ENCODE data around the gene TSPAN3. TPM values are rescaled to one million over a fixed set of nuclear protein-coding genes. Genes with fewer than 3 reads are reported as not detected.

The TSPAN3 gene
- total RNA-seq, 4 donors from 2014 or later: 82.7 to 92.6 (median 88.2) TPM

DNA sequence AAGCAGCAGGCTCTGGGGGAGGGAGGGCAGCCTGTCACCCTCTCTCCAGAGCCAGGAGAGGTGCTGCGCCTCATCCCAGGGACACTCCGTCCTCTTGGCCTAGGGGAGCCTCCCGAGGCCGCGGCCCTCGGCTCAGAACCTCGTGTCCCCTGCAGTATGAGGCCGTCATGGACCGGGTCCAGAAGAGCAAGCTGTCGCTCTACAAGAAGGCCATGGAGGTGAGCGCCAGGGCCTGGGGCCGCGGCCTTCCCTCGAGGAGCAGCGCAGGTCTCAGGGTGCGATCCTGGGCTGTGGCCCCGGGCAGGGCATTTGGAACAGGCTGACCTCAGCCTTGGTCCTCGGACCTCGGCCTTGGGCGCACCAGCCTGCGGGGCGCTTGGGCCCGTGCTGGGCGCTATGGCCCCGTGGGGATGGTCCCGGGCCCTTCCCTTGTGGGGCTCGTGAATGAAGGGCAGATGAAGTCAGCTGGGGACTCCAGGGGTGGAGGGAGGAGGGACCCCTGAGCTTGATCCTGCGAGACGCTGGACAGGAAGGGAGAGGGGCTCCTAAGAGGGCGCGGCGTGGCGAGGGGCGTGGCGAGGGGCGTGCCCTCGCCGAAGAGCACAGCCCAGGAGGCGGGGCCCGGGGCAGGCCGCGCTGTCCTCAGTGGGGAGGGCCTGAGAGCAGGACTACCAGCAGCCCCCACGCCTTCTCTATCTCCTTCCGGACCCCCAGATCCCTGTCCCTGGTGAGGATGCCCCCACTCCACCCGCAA, 43.0 kb downstream of the TSPAN3 start:
- intact Hi-C loops (cut with DNase I; ENCODE audit: low total_unique reads): no loop called here
- no peak for TF ChIP-seq POLR2A (IDR thresholded peaks at IDR 0.05)
- TF ChIP-seq, protein P1, sequence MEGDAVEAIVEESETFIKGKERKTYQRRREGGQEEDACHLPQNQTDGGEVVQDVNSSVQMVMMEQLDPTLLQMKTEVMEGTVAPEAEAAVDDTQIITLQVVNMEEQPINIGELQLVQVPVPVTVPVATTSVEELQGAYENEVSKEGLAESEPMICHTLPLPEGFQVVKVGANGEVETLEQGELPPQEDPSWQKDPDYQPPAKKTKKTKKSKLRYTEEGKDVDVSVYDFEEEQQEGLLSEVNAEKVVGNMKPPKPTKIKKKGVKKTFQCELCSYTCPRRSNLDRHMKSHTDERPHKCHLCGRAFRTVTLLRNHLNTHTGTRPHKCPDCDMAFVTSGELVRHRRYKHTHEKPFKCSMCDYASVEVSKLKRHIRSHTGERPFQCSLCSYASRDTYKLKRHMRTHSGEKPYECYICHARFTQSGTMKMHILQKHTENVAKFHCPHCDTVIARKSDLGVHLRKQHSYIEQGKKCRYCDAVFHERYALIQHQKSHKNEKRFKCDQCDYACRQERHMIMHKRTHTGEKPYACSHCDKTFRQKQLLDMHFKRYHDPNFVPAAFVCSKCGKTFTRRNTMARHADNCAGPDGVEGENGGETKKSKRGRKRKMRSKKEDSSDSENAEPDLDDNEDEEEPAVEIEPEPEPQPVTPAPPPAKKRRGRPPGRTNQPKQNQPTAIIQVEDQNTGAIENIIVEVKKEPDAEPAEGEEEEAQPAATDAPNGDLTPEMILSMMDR (IDR thresholded peaks at IDR 0.05): no peak
- DNase-seq (ENCODE audit: low spot score in 2 of 2): peak in 1 of 2 donors; percentile 85
- no peak overlapping the region for H3K4me3 ChIP-seq (ENCODE audit: low read depth, poor library complexity, severe bottlenecking)
- 55 to 61% methylated on average over 26 to 45 of the region's 45 CpGs for WGBS, 2 donors

DNA sequence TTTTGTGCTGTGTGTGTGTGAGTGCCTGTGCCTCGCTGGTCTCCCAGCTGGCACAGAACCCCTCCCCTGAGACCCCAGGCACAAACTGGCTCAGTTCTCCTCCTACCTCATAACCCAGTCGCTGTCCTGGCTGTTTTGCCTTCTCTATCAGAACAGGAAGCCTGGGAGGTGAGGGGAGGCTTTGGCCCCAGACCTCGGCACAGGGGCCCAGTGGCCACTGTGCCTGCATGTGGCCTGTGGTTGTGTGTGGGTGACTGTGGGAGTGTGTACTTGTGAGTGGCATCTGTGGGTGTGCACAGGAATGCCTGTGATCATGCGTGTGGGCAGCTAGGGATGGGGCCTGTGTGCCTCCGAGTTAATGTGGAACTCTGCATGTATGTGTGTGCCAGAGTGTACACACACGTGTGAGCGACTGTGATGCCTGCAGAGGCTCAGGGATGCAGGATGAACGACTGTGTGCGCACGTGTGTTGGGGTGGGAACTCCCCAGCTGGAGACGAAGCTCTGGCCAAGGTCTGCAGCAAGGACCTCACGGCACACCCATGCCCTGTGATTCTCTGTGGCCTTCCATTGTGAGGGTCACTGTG, 43.7 kb downstream of the TSPAN3 start:
- intact Hi-C loops (cut with DNase I; ENCODE audit: low total_unique reads): no loop called here
- WGBS, 2 donors: 76 to 79% methylated on average over 12 of the region's 12 CpGs
- H3K4me3 ChIP-seq (ENCODE audit: low read depth, poor library complexity, severe bottlenecking): no peak overlapping the region
- DNase-seq (ENCODE audit: low spot score in 2 of 2): peak in 1 of 2 donors; percentile 64
- TF ChIP-seq, protein P1 (IDR thresholded peaks at IDR 0.05): no peak
- no peak for TF ChIP-seq POLR2A (IDR thresholded peaks at IDR 0.05)

DNA sequence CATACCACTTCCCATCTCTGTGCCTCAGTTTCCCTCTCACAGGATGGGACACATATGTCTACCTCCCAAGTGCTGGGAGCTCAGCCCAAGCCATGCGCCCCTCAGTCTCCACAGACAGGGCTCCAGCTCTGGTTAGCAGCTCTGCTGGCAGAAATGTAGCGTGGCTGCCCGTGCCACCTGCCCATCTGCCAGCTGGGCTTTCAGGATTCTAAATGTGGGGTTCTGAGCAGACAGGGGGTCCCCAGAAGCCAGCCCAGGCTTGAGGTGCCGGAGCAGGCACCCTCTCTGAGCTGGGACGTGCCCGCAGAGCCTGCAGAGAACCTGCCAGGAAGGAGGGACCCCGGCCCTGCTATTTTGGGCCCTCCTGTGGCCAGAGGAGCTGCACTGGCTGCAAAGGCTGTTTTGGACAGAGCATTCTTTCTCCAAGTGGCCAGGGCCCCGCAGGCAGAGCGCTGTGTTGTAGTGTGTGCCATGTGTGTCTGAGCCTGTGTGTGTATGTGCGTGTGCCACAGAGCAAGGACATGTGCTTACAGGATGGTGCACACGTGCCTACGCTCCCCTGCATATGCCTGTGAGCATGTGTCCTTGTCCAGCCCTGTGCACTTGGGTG, 44.3 kb downstream of the TSPAN3 start:
- DNase-seq (ENCODE audit: low spot score in 2 of 2): peak in 1 of 2 donors; percentile 69
- intact Hi-C loops (cut with DNase I; ENCODE audit: low total_unique reads): no loop called here
- 73 to 83% methylated on average over 11 to 12 of the region's 12 CpGs for WGBS, 2 donors
- no peak for TF ChIP-seq POLR2A (IDR thresholded peaks at IDR 0.05)
- TF ChIP-seq, protein P1 (IDR thresholded peaks at IDR 0.05): no peak
- H3K4me3 ChIP-seq (ENCODE audit: low read depth, poor library complexity, severe bottlenecking): no peak overlapping the region

DNA sequence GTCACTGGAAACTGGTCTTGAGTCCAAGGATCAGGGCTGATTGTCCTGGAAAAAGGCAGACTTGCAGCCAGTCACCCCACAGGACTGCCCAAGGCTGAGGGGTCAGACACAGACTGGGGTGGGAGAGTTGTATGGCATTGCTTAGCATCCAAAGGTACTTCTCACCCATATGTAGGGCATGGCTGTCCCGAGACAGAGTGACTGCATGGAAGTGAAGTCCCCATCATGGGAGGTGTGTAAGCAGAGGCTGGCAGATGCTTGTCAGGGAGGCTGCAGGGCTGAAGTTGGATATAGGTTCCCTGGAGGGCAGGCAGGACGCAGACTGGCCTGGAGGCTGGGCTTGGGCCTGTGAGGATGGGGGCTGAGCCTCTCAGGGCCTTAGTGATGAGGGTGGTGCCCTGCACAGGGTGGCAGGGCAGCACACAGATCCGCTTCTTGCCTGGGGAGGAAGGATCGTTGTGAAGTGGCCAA, 44.9 kb downstream of the TSPAN3 start:
- peak in 1 of 2 donors; percentile 58 for DNase-seq (ENCODE audit: low spot score in 2 of 2)
- H3K4me3 ChIP-seq (ENCODE audit: low read depth, poor library complexity, severe bottlenecking): no peak overlapping the region
- WGBS, 2 donors: 79 to 89% methylated on average over 4 of the region's 4 CpGs
- no peak for TF ChIP-seq POLR2A (IDR thresholded peaks at IDR 0.05)
- TF ChIP-seq, protein P1 (IDR thresholded peaks at IDR 0.05): no peak
- intact Hi-C loops (cut with DNase I; ENCODE audit: low total_unique reads): loop anchor here (2.0 kb wide), 1 partner anchor 517 kb away; no protein-coding TSS in a partner anchor

DNA sequence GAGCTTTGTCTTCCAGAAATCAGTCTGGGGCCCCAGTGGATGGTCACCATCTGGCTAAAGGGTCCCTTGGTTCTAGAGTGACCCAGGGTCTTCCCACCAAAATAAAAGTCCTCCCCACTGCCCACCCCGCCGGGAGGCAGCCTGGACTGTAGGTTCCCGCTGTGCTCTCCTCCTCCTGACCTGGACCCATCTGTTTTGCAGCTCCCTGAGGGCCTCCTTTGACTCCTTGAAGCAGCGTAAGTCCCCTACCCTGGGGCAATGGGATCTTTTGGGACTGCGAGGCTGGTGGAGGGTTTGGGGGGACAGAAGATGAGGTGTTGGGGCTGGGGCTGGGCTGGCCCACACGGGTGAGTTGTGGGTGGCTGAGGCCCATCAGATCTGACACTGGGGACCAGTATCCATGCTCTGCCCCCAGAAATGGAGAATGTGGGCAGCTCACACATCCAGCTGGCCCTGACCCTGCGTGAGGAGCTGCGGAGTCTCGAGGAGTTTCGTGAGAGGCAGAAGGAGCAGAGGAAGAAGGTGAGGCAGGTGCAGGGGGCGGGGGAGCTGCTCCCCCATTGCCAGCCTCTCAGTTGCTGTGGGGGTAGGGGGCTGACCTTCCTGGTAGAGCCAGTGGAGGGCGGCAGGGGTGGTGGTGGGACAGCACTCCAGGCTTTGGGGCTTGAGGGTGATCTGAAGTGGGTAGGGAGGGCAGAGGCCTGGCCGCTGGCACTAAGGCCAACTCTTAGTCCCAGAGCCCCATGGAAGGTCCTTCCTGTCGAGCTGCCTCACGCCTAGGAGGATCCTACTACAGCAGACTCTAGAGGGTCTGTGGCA, 45.6 kb downstream of the TSPAN3 start:
- WGBS, 2 donors: 93 to 94% methylated on average over 15 of the region's 15 CpGs
- intact Hi-C loops (cut with DNase I; ENCODE audit: low total_unique reads): loop anchor here (2.0 kb wide), 1 partner anchor 518 kb away; no protein-coding TSS in a partner anchor
- no peak for TF ChIP-seq POLR2A (IDR thresholded peaks at IDR 0.05)
- TF ChIP-seq, protein P1 (IDR thresholded peaks at IDR 0.05): no peak
- peak in 1 of 2 donors; percentile 70 for DNase-seq (ENCODE audit: low spot score in 2 of 2)
- H3K4me3 ChIP-seq (ENCODE audit: low read depth, poor library complexity, severe bottlenecking): no peak overlapping the region
